Measurements from ENCODE around the gene ADH1A.
"Not testable (repeated sequence)": the region's sequence is repeated elsewhere in the genome, so short reads cannot be mapped to it uniquely, and the experiment has no call there.

ADH1A gene

GRCh38 chr4:99276417-99276816, 14.4 kb downstream of the ADH1A start:
- DNase-seq (ENCODE audit: low read depth): no peak
- Histone ChIP-seq H3K9ac (ENCODE audit: low read length) (no peak overlapping the region), H3K9me3 (ENCODE audit: control insufficient read depth, low read length) (no peaks in the 10 kb centered on the region), H3K27me3 (replicated peaks; ENCODE audit: control insufficient read depth, insufficient read depth, low read length) (no peaks in the 10 kb centered on the region), H3K4me1 (ENCODE audit: control insufficient read depth, insufficient read depth, low read length) (peaks cover 16% of the 10 kb centered on the region), H3K36me3 (ENCODE audit: control insufficient read depth, insufficient read depth, low read length, severe bottlenecking) (no peaks in the 10 kb centered on the region), H3K4me3 (ENCODE audit: low read length) (no peak overlapping the region)

- H3K4me3 ChIP-seq (ENCODE audit: low read length): no peak overlapping the region
- no peaks in the 10 kb centered on the region for H3K9me3 ChIP-seq (ENCODE audit: control insufficient read depth, low read length)
- H3K27me3 ChIP-seq (replicated peaks; ENCODE audit: control insufficient read depth, insufficient read depth, low read length): no peaks in the 10 kb centered on the region
- H3K9ac ChIP-seq (ENCODE audit: low read length): no peak overlapping the region
- no peak for DNase-seq (ENCODE audit: low read depth)
- H3K36me3 ChIP-seq (ENCODE audit: control insufficient read depth, insufficient read depth, low read length, severe bottlenecking): no peaks in the 10 kb centered on the region
- peaks cover 16% of the 10 kb centered on the region for H3K4me1 ChIP-seq (ENCODE audit: control insufficient read depth, insufficient read depth, low read length)
Measured at GRCh38 chr4:99275885-99276284, 14.9 kb downstream of the ADH1A start.

GRCh38 chr4:99275050-99275449, 15.7 kb downstream of the ADH1A start:
- Histone ChIP-seq H3K9me3 (ENCODE audit: control insufficient read depth, low read length) (no peaks in the 10 kb centered on the region), H3K4me1 (ENCODE audit: control insufficient read depth, insufficient read depth, low read length) (peaks cover 16% of the 10 kb centered on the region), H3K27me3 (replicated peaks; ENCODE audit: control insufficient read depth, insufficient read depth, low read length) (no peaks in the 10 kb centered on the region), H3K36me3 (ENCODE audit: control insufficient read depth, insufficient read depth, low read length, severe bottlenecking) (no peaks in the 10 kb centered on the region), H3K4me3 (ENCODE audit: low read length) (no peak overlapping the region), H3K9ac (ENCODE audit: low read length) (no peak overlapping the region)
- DNase-seq (ENCODE audit: low read depth): no peak

GRCh38 chr4:99273704-99274103, 17.1 kb downstream of the ADH1A start:
- DNase-seq (ENCODE audit: low read depth): no peak
- Histone ChIP-seq H3K36me3 (ENCODE audit: control insufficient read depth, insufficient read depth, low read length, severe bottlenecking) (no peaks in the 10 kb centered on the region), H3K4me3 (ENCODE audit: low read length) (no peak overlapping the region), H3K9ac (ENCODE audit: low read length) (no peak overlapping the region), H3K4me1 (ENCODE audit: control insufficient read depth, insufficient read depth, low read length) (peaks cover 16% of the 10 kb centered on the region), H3K27me3 (replicated peaks; ENCODE audit: control insufficient read depth, insufficient read depth, low read length) (no peaks in the 10 kb centered on the region), H3K9me3 (ENCODE audit: control insufficient read depth, low read length) (no peaks in the 10 kb centered on the region)

GRCh38 chr4:99264927-99265326, 25.9 kb downstream of the ADH1A start:
- Histone ChIP-seq H3K4me3 (ENCODE audit: low read length) (no peak overlapping the region), H3K27me3 (replicated peaks; ENCODE audit: control insufficient read depth, insufficient read depth, low read length) (no peaks in the 10 kb centered on the region), H3K4me1 (ENCODE audit: control insufficient read depth, insufficient read depth, low read length) (peaks cover 7% of the 10 kb centered on the region), H3K36me3 (ENCODE audit: control insufficient read depth, insufficient read depth, low read length, severe bottlenecking) (no peaks in the 10 kb centered on the region), H3K9me3 (ENCODE audit: control insufficient read depth, low read length) (no peaks in the 10 kb centered on the region), H3K9ac (ENCODE audit: low read length) (no peak overlapping the region)
- no peak for DNase-seq (ENCODE audit: low read depth)

- Histone ChIP-seq H3K27me3 (replicated peaks; ENCODE audit: control insufficient read depth, insufficient read depth, low read length) (no peaks in the 10 kb centered on the region), H3K36me3 (ENCODE audit: control insufficient read depth, insufficient read depth, low read length, severe bottlenecking) (no peaks in the 10 kb centered on the region), H3K4me3 (ENCODE audit: low read length) (no peak overlapping the region)
Measured at GRCh38 chr4:99252746-99253145, 38.0 kb downstream of the ADH1A start.

GRCh38 chr4:99248714-99249113, 42.1 kb downstream of the ADH1A start:
- DNase-seq (ENCODE audit: low read depth): no peak
- no peak overlapping the region for H3K4me3 ChIP-seq (ENCODE audit: low read length)
- H3K9me3 ChIP-seq (ENCODE audit: control insufficient read depth, low read length): peaks cover 10% of the 10 kb centered on the region
- no peaks in the 10 kb centered on the region for H3K36me3 ChIP-seq (ENCODE audit: control insufficient read depth, insufficient read depth, low read length, severe bottlenecking)
- H3K9ac ChIP-seq (ENCODE audit: low read length): no peak overlapping the region
- H3K27me3 ChIP-seq (replicated peaks; ENCODE audit: control insufficient read depth, insufficient read depth, low read length): no peaks in the 10 kb centered on the region
- H3K4me1 ChIP-seq (ENCODE audit: control insufficient read depth, insufficient read depth, low read length): peaks cover 6% of the 10 kb centered on the region

More at GRCh38 chr4:99252746-99253145, 38.0 kb downstream of the ADH1A start:
- Histone ChIP-seq H3K4me1 (ENCODE audit: control insufficient read depth, insufficient read depth, low read length) (peaks cover 6% of the 10 kb centered on the region), H3K9me3 (ENCODE audit: control insufficient read depth, low read length) (no peaks in the 10 kb centered on the region), H3K9ac (ENCODE audit: low read length) (no peak overlapping the region)
- DNase-seq (ENCODE audit: low read depth): no peak

- Histone ChIP-seq H3K9me3 (ENCODE audit: control insufficient read depth, low read length) (peaks cover 5% of the 10 kb centered on the region), H3K9ac (ENCODE audit: low read length) (no peak overlapping the region), H3K4me3 (ENCODE audit: low read length) (no peak overlapping the region), H3K4me1 (ENCODE audit: control insufficient read depth, insufficient read depth, low read length) (peaks cover 14% of the 10 kb centered on the region), H3K27me3 (replicated peaks; ENCODE audit: control insufficient read depth, insufficient read depth, low read length) (no peaks in the 10 kb centered on the region), H3K36me3 (ENCODE audit: control insufficient read depth, insufficient read depth, low read length, severe bottlenecking) (no peaks in the 10 kb centered on the region)
- no peak for DNase-seq (ENCODE audit: low read depth)
Measured at GRCh38 chr4:99235955-99236354, 54.8 kb downstream of the ADH1A start.

- Histone ChIP-seq H3K36me3 (ENCODE audit: control insufficient read depth, insufficient read depth, low read length, severe bottlenecking) (no peaks in the 10 kb centered on the region), H3K4me3 (ENCODE audit: low read length) (no peak overlapping the region), H3K9me3 (ENCODE audit: control insufficient read depth, low read length) (peaks cover 9% of the 10 kb centered on the region), H3K9ac (ENCODE audit: low read length) (no peak overlapping the region), H3K4me1 (ENCODE audit: control insufficient read depth, insufficient read depth, low read length) (peaks cover 14% of the 10 kb centered on the region), H3K27me3 (replicated peaks; ENCODE audit: control insufficient read depth, insufficient read depth, low read length) (no peaks in the 10 kb centered on the region)
- DNase-seq (ENCODE audit: low read depth): no peak
Measured at GRCh38 chr4:99234331-99235010, 56.3 kb downstream of the ADH1A start.

GRCh38 chr4:99233397-99233796, 57.4 kb downstream of the ADH1A start:
- H3K4me1 ChIP-seq (ENCODE audit: control insufficient read depth, insufficient read depth, low read length): peaks cover 14% of the 10 kb centered on the region
- not testable (repeated sequence) for H3K4me3 ChIP-seq (ENCODE audit: low read length); H3K9ac ChIP-seq (ENCODE audit: low read length); DNase-seq (ENCODE audit: low read depth); H3K27me3 ChIP-seq (replicated peaks; ENCODE audit: control insufficient read depth, insufficient read depth, low read length); H3K36me3 ChIP-seq (ENCODE audit: control insufficient read depth, insufficient read depth, low read length, severe bottlenecking); H3K9me3 ChIP-seq (ENCODE audit: control insufficient read depth, low read length)

- peak; percentile 17 for DNase-seq (ENCODE audit: low read depth)
Measured at GRCh38 chr4:99228706-99229105, 62.1 kb downstream of the ADH1A start.

GRCh38 chr4:99227646-99228045, 63.1 kb downstream of the ADH1A start:
- DNase-seq (ENCODE audit: low read depth); H3K9me3 ChIP-seq (ENCODE audit: control insufficient read depth, low read length); H3K36me3 ChIP-seq (ENCODE audit: control insufficient read depth, insufficient read depth, low read length, severe bottlenecking); H3K27me3 ChIP-seq (replicated peaks; ENCODE audit: control insufficient read depth, insufficient read depth, low read length); H3K9ac ChIP-seq (ENCODE audit: low read length); H3K4me3 ChIP-seq (ENCODE audit: low read length); H3K4me1 ChIP-seq (ENCODE audit: control insufficient read depth, insufficient read depth, low read length): not testable (repeated sequence)

More at GRCh38 chr4:99228706-99229105, 62.1 kb downstream of the ADH1A start:
- not testable (repeated sequence) for H3K9ac ChIP-seq (ENCODE audit: low read length); H3K4me3 ChIP-seq (ENCODE audit: low read length); H3K36me3 ChIP-seq (ENCODE audit: control insufficient read depth, insufficient read depth, low read length, severe bottlenecking); H3K4me1 ChIP-seq (ENCODE audit: control insufficient read depth, insufficient read depth, low read length); H3K9me3 ChIP-seq (ENCODE audit: control insufficient read depth, low read length); H3K27me3 ChIP-seq (replicated peaks; ENCODE audit: control insufficient read depth, insufficient read depth, low read length)
